H9 (cell line): ENCODE results near the gene ECSIT. TPM values are rescaled to one million over a fixed set of nuclear protein-coding genes. Genes with fewer than 3 reads are reported as not detected.

ENCODE experiments used
- DNase-seq: peaks from one replicate; pipeline ENCODE4 v3.0.0-alpha.2; 2017
- H2AFZ ChIP-seq: one replicate; pipeline ENCODE4 v1.6.1; 2013; ENCODE audit warnings: mild to moderate bottlenecking, low read length, control low read depth, moderate library complexity
- H2AK5ac ChIP-seq: 2 replicates; pipeline ENCODE4 v1.6.1; 2013; ENCODE audit warnings: low read length, control low read depth, mixed read lengths; ENCODE audit not compliant: insufficient read length
- H2BK120ac ChIP-seq: one replicate; pipeline ENCODE4 v1.6.1; 2013; ENCODE audit warnings: low read depth, mild to moderate bottlenecking, low read length, control low read depth, inconsistent platforms; ENCODE audit not compliant: poor library complexity, severe bottlenecking
- H2BK12ac ChIP-seq: 2 replicates; pipeline ENCODE4 v1.6.1; 2013; ENCODE audit warnings: low read length, control low read depth, mixed read lengths, low read depth; ENCODE audit not compliant: insufficient read length
- H2BK15ac ChIP-seq: 2 replicates; pipeline ENCODE4 v1.6.1; 2013; ENCODE audit warnings: low read depth, low read length, control low read depth
- H2BK20ac ChIP-seq: one replicate; pipeline ENCODE4 v1.6.1; 2013; ENCODE audit warnings: low read depth, mild to moderate bottlenecking, low read length, control low read depth, inconsistent platforms; ENCODE audit not compliant: poor library complexity, severe bottlenecking
- H2BK5ac ChIP-seq: 2 replicates; pipeline ENCODE4 v1.6.1; 2013; ENCODE audit warnings: low read length, control low read depth, mixed read lengths; ENCODE audit not compliant: insufficient read length
- H3K14ac ChIP-seq: 2 replicates; pipeline ENCODE4 v1.6.1; 2013; ENCODE audit warnings: low read length, control low read depth; ENCODE audit not compliant: insufficient read depth
- H3K18ac ChIP-seq: 2 replicates; pipeline ENCODE4 v1.6.1; 2013; ENCODE audit warnings: low read depth, mild to moderate bottlenecking, mixed read lengths, low read length, control low read depth; ENCODE audit not compliant: insufficient read length
- H3K23ac ChIP-seq: 2 replicates; pipeline ENCODE4 v1.6.1; 2013; ENCODE audit warnings: low read length, control low read depth, mixed read lengths, low read depth; ENCODE audit not compliant: insufficient read length
- H3K23me2 ChIP-seq: 2 replicates; pipeline ENCODE4 v1.6.1; 2013; ENCODE audit warnings: low read depth, mild to moderate bottlenecking, mixed read lengths, low read length, control low read depth; ENCODE audit not compliant: insufficient read length, poor library complexity, severe bottlenecking
- H3K27ac ChIP-seq: 2 replicates; pipeline ENCODE4 v1.5.1; 2013; ENCODE audit warnings: low read length, control low read depth, mixed read lengths, low read depth; ENCODE audit not compliant: insufficient read length
- H3K27me3 ChIP-seq: 2 replicates; pipeline ENCODE4 v1.6.1; 2013; ENCODE audit warnings: low read length, control low read depth, inconsistent platforms; ENCODE audit not compliant: insufficient read depth
- H3K4ac ChIP-seq: 2 replicates; pipeline ENCODE4 v1.6.1; 2013; ENCODE audit warnings: low read depth, mild to moderate bottlenecking, control low read depth, inconsistent platforms, low read length, moderate library complexity
- H3K4me1 ChIP-seq: 2 replicates; pipeline ENCODE4 v1.6.1; 2013; ENCODE audit warnings: low read length, control low read depth, inconsistent platforms; ENCODE audit not compliant: insufficient read depth
- H3K4me2 ChIP-seq: 2 replicates; pipeline ENCODE4 v1.6.1; 2013; ENCODE audit warnings: low read length, control low read depth, mixed read lengths; ENCODE audit not compliant: insufficient read length, insufficient read depth
- H3K56ac ChIP-seq: 2 replicates; pipeline ENCODE4 v1.6.1; 2013; ENCODE audit warnings: low read depth, mild to moderate bottlenecking, mixed read lengths, low read length, control low read depth; ENCODE audit not compliant: insufficient read length
- H3K79me1 ChIP-seq: 2 replicates; pipeline ENCODE4 v1.6.1; 2013; ENCODE audit warnings: low read depth, mild to moderate bottlenecking, moderate library complexity, low read length, control low read depth, inconsistent platforms; ENCODE audit not compliant: insufficient read depth, poor library complexity, severe bottlenecking
- H3K79me2 ChIP-seq: 2 replicates; pipeline ENCODE4 v1.6.1; 2013; ENCODE audit warnings: low read length, control low read depth, inconsistent platforms; ENCODE audit not compliant: insufficient read depth
- H3K9ac ChIP-seq: 2 replicates; pipeline ENCODE4 v1.6.1; 2013; ENCODE audit warnings: low read length, control low read depth, mixed read lengths; ENCODE audit not compliant: insufficient read length; ENCODE audit errors: extremely low read depth
- H3K9me3 ChIP-seq: one replicate; pipeline ENCODE4 v1.6.1; 2013; ENCODE audit warnings: low read depth, low read length, inconsistent platforms; ENCODE audit not compliant: control insufficient read depth
- H3T11ph ChIP-seq: one replicate; pipeline ENCODE4 v1.6.1; 2013; ENCODE audit warnings: mild to moderate bottlenecking, low read length, control low read depth, inconsistent platforms
- H4K20me1 ChIP-seq: one replicate; pipeline ENCODE4 v1.6.1; 2013; ENCODE audit not compliant: control insufficient read depth, insufficient read length, insufficient read depth
- H4K5ac ChIP-seq: 2 replicates; pipeline ENCODE4 v1.6.1; 2013; ENCODE audit warnings: low read depth, mild to moderate bottlenecking, mixed read lengths, low read length, control low read depth; ENCODE audit not compliant: insufficient read length
- H4K8ac ChIP-seq: replicated peaks from 2 replicates; pipeline ENCODE4 v1.6.1; 2013; ENCODE audit warnings: low read length, control low read depth, mixed read lengths, low read depth; ENCODE audit not compliant: insufficient read length
- H4K91ac ChIP-seq: 2 replicates; pipeline ENCODE4 v1.6.1; 2013; ENCODE audit warnings: low read depth, mild to moderate bottlenecking, moderate library complexity, mixed read lengths, low read length, control low read depth; ENCODE audit not compliant: insufficient read length
- H3K27ac Mint-ChIP-seq, 3 experiments: 2 replicates in 2 of 3; 3 replicates in 1 of 3; pipeline ENCODE4 v1.8.0; 2020 to 2021; ENCODE audit warnings: mixed read lengths in 3 of 3, mild to moderate bottlenecking in 1 of 3, moderate library complexity in 1 of 3
- H3K27me3 Mint-ChIP-seq: 2 replicates; pipeline ENCODE4 v1.8.0; 2021; ENCODE audit warnings: low read depth, mild to moderate bottlenecking, moderate library complexity, mixed read lengths
- H3K36me3 Mint-ChIP-seq, 3 experiments: 2 replicates in 2 of 3; 3 replicates in 1 of 3; pipeline ENCODE4 v1.8.0; 2020 to 2021; ENCODE audit warnings: low read depth in 3 of 3, mixed read lengths in 3 of 3; ENCODE audit not compliant: insufficient read depth in 1 of 3
- H3K4me1 Mint-ChIP-seq, 2 experiments: 2 replicates each; pipeline ENCODE4 v1.8.0; 2020; ENCODE audit warnings: mixed read lengths in 2 of 2
- H3K4me3 Mint-ChIP-seq, 2 experiments: 2 replicates in 1 of 2; 3 replicates in 1 of 2; pipeline ENCODE4 v1.8.0; 2020 to 2021; ENCODE audit warnings: mild to moderate bottlenecking in 2 of 2, mixed read lengths in 2 of 2, moderate library complexity in 1 of 2
- H3K9me3 Mint-ChIP-seq, 2 experiments: 2 replicates in 1 of 2; 3 replicates in 1 of 2; pipeline ENCODE4 v1.8.0; 2020; ENCODE audit warnings: mild to moderate bottlenecking in 2 of 2, mixed read lengths in 2 of 2, moderate library complexity in 1 of 2
- WGBS: extraction: QIAGEN DNeasy Blood & Tissue Kit; methylation state at CpG from one replicate; pipeline ENCODE4 v1.1.7; 2013; ENCODE audit warnings: missing lambda C conversion rate, low lambda C conversion rate, mixed read lengths; ENCODE audit not compliant: insufficient read length; ENCODE audit errors: extremely low coverage; 5-methylcytosine and 5-hydroxymethylcytosine counted together
- total RNA-seq: library from RNA; stranded (reverse); gene quantifications from 2 replicates; pipeline ENCODE4 v1.2.1, GENCODE V29; 2021
- TF ChIP-seq, protein P1 (sequence below): fragments of 200-600 bp; sonication (generic); conservative IDR thresholded peaks from 3 replicates; pipeline ENCODE4 v1.8.0; 2021; ENCODE audit warnings: antibody characterized with exemption, mild to moderate bottlenecking

The ECSIT gene
- total RNA-seq, 1 experiment from 2014 or later, result 42.4 TPM

GRCh38 chr19:11510444-11510843 is 18.5 kb downstream of the ECSIT start:
- Histone ChIP-seq H4K5ac (no peak overlapping the region), H3T11ph (no peak overlapping the region), H3K27ac (no peak overlapping the region), H3K4me2 (no peak overlapping the region), H2BK5ac (no peak overlapping the region), H2AK5ac (no peak overlapping the region), H2BK12ac (no peak overlapping the region), H3K79me2 (no peaks in the 10 kb centered on the region), H4K91ac (no peak overlapping the region), H3K9me3 (no peaks in the 10 kb centered on the region), H3K4ac (no peak overlapping the region), H2BK120ac (no peak overlapping the region), H4K8ac (no peak overlapping the region), H3K18ac (no peak overlapping the region), H3K27me3 (no peaks in the 10 kb centered on the region), H4K20me1 (no peaks in the 10 kb centered on the region), H2BK15ac (no peak overlapping the region), H3K9ac (no peak overlapping the region), H3K56ac (no peak overlapping the region), H3K23ac (no peak overlapping the region), H3K14ac (no peak overlapping the region), H3K79me1 (no peaks in the 10 kb centered on the region), H3K23me2 (peaks cover 5% of the 10 kb centered on the region), H2BK20ac (no peak overlapping the region), H2AFZ (no peak overlapping the region), H3K4me1 (no peaks in the 10 kb centered on the region)
- no CpG with 5 or more reads among the region's 8 CpGs for WGBS
- peaks cover 3 to 6% of the 10 kb centered on the region in 2 experiments; a peak in 2 of 4 replicates for H3K4me1 Mint-ChIP-seq
- H3K9me3 Mint-ChIP-seq, result no peaks in the 10 kb centered on the region
- H3K4me3 Mint-ChIP-seq, result peak overlapping the region in 1 of 2 experiments; percentile 31; a peak in 1 of 5 replicates
- peaks cover 0 to 23% (median 7%) of the 10 kb centered on the region in 3 experiments; a peak in 5 of 7 replicates for H3K36me3 Mint-ChIP-seq
- no peak for DNase-seq
- TF ChIP-seq, protein P1, sequence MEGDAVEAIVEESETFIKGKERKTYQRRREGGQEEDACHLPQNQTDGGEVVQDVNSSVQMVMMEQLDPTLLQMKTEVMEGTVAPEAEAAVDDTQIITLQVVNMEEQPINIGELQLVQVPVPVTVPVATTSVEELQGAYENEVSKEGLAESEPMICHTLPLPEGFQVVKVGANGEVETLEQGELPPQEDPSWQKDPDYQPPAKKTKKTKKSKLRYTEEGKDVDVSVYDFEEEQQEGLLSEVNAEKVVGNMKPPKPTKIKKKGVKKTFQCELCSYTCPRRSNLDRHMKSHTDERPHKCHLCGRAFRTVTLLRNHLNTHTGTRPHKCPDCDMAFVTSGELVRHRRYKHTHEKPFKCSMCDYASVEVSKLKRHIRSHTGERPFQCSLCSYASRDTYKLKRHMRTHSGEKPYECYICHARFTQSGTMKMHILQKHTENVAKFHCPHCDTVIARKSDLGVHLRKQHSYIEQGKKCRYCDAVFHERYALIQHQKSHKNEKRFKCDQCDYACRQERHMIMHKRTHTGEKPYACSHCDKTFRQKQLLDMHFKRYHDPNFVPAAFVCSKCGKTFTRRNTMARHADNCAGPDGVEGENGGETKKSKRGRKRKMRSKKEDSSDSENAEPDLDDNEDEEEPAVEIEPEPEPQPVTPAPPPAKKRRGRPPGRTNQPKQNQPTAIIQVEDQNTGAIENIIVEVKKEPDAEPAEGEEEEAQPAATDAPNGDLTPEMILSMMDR, result no peak
- no peaks in the 10 kb centered on the region for H3K27me3 Mint-ChIP-seq
- H3K27ac Mint-ChIP-seq, result peak overlapping the region in 1 of 3 experiments; percentile 7; a peak in 1 of 7 replicates
